C4-2B (cell line): ENCODE data around the gene KBTBD13.

Source experiments
- CTCF ChIP-seq: fragments of 450-650 bp; conservative IDR thresholded peaks from 2 replicates; pipeline ENCODE4 v1.5.1; 2017; ENCODE audit warnings: mild to moderate bottlenecking
- ZFX ChIP-seq: fragments of 450-650 bp; IDR thresholded peaks from 2 replicates; pipeline ENCODE4 v1.6.1; 2017

- no peak for TF ChIP-seq CTCF
- TF ChIP-seq ZFX, result no peak
These were observed 5.2 kb upstream of the KBTBD13 start for GRCh38 chr15:65071381-65071811.
